ENCODE measurements around the gene GPC3. TPM values are rescaled to one million over a fixed set of nuclear protein-coding genes. Genes with fewer than 3 reads are reported as not detected.
"Not testable (repeated sequence)": the region's sequence is repeated elsewhere in the genome, so short reads cannot be mapped to it uniquely, and the experiment has no call there.

GPC3 gene
- not detected in 2 replicates for total RNA-seq

DNA sequence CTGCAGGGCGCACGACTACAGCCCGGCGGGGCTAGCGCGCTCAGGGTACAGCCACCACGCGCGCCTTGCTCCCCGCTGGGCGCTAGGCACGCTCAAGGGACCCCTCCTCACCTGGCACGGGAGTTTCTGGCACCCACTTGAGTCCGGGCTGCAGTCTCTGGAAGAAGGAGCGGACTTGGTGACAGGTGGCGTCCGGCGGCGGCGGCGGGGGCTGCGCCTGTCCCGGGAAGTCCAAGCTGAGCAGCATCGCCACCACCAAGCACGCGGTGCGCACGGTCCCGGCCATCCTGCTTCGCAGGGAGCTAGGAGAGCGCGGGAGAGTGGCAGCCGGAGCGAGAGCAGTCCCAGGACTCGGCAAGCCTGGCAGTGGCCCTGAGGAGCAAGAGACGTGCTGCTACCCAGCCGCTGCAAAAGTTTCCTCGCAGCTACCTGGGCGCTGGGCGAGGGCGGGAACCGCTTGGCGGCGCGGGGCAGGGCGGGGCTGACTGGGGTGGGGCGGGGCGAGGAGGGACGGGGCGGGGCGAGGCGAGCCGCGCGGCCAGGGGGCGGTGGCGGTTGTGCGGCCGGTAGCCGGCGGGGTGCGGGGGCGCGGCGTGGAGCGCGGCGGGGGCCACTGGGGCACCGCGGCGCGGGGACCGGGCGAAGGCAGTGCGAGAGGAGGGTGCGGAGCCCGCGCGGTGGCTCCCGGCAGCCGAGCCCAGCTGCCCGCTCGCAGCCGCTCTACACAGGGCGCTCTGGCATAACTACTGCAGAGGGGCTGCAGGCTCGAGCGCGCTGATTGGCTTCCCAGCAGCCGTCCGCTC is at the start of gene GPC3:
TSS of gene GPC3 (minus strand) at position 431 of the 803 bp plus-strand sequence.
- DNase-seq (ENCODE audit: low read depth in 2 of 2): peak in 1 of 2 donors; percentile 12

DNA sequence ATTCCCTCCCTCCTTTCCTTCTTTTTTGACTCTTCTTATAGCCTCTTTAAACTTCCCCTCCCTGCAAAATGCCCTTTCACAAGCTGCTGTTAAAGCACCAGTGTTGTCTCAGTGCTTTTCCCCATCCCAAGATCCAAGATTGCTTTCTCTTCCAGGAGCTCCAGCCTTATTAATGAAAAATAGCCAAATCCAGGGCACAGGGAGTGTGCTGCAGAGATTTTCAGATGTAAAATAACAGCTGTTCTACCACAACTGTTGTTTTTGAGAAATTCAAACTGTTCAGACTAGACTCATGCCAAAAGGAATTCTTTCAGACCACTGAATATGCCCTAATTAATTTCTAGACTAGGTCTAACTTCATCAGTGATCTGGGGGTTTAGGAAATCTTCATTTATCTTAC is 47.0 kb upstream of the GPC3 start:
- no peak for DNase-seq (ENCODE audit: low read depth in 2 of 2)

DNA sequence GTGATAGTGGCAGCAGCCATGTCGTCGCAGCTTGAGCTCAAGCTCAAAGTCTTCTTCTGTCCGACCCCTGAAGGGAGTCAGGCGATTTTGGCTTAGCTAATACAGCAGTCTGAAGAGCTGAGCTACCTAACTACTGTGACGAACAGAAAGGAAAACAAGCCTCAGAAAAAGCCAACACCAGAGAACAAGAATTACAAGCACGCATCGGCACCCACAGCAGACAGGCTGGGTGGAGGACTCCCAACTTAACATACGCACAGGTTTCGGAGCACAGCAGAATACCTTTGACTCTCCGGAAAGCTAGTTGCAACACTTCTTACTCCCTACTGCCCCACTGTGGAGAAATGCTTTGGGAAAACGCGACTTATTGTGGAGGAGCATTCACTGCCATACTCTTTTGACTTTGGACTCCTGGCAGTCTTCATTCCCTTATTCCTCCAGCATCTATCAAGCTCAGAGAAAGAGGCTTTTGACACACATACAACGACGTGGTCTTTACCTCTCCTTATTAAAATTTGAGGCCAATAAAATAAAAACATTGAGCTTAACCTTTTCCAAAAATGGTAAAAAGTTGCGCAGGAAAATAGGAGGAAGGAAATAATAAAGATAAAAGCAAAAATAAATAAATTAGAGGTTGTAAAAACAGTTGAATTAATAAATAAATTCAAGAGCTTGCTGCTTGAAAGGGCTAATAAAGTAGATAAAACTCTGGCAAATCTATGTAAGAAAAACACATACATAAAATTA is 41.3 kb upstream of the GPC3 start:
- DNase-seq (ENCODE audit: low read depth in 2 of 2): peak; percentile 2 to 14

DNA sequence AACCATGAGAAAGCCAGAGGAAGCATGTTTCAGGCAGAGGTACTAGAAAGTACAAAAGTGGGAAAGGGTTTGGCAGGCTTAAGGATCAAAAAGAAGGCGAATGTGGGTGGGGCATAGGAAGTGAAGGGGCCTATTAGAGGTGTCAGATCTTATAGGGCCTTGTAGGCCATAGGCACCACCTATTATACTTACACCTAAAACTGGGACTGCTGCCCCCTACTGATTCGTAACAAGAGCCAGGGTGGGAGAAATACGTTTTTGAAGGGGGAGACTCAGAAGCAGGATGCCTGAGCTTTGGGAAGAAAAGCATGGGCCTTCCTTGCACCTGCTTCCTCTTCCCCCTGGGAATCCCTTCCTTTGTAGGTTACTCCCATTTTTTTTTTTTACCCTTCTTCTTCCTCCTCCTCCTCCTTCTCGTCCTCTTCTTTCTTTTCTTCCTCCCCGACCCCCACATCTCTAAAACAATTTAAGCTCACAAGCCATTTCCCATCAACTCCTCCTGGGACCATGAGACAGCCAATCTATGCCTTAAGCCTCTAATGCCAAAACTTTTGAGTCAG is 40.7 kb upstream of the GPC3 start:
- DNase-seq (ENCODE audit: low read depth in 2 of 2): no peak

DNA sequence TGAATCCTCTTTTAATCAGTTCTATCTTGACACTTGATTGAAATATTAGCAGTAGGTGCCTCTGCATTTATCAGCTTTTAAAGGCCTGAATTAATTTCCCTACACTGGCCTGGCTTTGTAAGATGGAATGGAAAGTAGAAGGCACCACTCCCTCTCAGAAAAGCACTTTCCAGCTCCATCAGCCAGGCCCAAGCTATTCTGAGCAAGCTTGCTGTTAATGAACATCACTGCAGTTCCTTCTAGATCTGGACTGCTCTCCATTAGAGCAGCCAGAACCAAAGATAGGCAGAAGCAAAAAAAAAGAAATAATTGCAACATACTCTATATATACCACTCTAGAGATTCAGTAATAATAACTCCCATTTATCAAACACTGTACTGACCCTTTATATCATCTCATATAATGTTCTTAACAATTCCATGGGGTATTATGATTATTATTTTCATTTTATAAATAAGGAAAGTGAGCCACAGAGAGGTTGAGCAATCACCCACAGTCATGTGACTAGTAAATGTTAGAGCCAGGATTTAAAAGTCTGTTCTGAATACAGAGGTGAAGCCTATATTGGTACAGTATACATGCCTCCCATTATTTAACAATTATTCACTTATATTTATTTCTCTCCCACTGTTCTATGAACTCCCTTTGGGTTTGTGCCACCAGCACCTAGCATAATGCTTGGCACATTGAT is 39.4 kb upstream of the GPC3 start:
- no peak for DNase-seq (ENCODE audit: low read depth in 2 of 2)

DNA sequence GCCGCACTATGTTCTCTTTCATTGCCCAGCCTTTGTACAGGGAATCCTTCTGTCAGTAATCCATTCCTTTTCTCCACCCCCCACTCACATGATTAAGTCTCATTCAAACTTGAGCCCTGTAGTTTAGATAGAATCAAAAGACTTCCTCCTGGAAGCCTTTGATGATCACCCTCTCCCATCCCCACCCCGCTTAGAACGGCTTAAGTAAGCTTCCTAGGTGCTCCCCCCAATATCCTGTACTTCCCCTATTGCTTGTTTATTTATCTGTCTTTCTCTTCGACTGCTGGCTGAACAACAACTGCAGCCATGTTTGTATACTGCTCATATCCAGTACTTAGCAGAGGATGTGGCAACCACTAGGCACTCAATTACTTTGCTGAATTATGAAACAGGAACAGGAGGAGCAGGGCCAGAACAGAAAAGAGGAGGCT is 38.5 kb upstream of the GPC3 start:
- no peak for DNase-seq (ENCODE audit: low read depth in 2 of 2)

DNA sequence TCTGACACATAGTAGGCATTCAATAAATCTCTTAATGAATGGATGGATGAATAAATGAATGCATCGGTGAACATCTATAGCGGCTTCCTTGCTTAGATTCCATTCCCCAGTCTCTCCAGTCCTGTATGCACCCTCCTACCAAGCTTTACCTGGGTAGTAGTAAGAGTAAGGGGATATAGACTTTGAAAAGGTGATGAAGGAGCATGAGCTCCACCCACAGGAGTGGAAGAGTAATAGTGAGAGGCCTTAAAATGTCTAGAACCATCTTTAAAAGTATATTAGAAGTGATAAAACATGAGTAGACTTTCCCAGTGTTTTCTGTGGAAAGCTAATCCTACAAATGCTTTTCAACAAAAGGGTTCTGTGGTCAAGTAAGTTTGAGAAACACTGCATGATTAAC is 35.5 kb upstream of the GPC3 start:
- no peak for DNase-seq (ENCODE audit: low read depth in 2 of 2)

DNA sequence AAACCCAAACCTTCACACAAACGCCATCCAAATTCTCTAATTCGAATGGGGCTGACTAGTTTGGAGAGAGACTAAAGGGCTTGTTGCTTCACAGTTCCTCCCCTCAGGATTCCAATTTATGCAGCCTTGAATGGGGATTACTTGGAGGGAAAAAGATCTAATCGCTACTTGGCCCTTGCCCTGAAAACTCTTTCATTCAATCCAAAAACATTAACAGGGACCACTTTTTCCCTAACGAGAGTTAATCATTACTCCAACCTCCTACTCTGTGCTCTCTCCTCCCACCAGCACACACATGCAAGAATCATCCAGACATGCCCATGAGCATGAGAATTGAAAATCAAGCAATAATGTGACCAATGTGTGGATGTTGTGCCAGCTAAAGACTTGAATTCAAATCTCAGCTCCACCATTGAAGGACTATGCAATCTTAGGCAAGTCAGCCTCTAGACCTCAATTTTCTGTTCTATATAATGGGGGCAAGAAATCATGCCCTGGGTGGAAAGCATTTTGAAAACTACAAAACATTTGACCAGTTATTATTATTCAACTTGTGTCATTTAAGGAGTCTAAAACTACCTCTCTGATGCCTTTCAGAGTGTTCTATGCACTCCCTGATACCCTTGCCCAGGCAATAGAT is 34.3 kb upstream of the GPC3 start:
- DNase-seq (ENCODE audit: low read depth in 2 of 2): no peak

DNA sequence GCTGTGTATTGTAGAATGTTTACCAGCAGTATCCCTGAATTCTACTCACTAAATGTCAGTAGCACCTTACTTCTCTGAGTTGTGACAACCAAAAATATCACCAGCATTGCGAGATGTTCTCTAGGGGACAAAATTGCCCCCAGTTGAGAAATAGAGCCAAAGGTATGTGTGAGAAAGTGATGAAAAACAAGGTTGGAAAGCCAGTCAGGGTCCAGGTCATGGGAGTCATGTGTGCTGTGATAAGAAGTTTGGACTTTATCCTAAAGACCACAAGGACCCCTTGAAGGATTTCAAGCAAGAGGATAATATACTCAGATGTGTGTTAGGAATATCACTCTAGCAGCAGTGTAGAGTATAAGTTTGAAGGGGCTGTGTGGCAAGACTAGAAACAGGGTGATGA is 30.9 kb upstream of the GPC3 start:
- DNase-seq (ENCODE audit: low read depth in 2 of 2): not testable (repeated sequence)

DNA sequence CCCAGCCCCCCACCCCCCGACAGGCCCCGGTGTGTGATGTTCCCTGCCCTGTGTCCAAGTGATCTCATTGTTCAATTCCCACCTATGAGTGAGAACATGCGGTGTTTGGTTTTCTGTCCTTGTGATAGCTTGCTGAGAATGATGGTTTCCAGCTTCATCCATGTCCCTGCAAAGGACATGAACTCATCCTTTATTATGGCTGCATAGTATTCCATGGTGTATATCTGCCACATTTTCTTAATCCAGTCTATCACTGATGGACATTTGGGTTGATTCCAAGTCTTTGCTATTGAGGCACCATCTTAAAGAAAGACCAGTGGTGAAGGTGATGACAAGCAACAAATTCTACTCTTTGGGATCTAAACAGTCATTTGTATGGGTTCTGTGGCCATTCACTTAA is 30.1 kb upstream of the GPC3 start:
- not testable (repeated sequence) for DNase-seq (ENCODE audit: low read depth in 2 of 2)

DNA sequence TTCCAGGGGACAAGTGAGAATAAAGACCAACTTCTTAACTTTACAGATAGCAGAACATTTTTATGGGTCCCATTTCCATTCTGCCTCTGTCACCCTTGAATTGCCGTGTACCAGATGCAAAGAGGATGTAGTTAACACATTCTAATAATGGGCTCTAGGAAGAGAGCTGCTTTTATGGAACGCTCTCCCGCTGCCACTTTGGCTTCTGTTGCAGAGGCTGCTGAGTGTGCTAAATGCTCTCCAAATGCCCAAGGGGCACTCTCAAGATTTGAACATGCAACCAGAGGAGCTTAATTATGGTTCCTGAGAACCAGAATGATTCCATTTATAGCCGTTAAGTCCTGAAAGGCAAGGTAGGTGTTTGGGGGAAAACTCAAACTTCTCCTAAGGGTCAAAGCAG is 28.1 kb upstream of the GPC3 start:
- DNase-seq (ENCODE audit: low read depth in 2 of 2): no peak

DNA sequence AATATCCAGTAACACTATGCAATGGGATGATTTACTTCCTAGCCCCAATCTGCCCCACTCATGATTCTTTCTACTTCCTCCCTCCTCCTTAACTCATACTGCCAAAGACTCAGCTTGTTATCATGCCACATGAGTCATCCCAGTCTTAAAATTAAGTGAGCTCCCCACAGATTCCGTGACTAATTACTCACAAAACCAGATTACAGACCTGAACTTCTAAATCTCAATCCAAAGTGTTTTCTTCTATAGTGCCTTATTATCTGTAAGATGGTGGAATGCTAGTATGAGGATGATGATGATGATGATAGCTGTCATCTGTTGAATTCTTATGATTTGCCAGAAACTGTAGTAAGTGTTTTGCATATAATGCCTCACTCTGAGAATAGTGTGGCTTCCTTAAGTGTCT is 27.7 kb upstream of the GPC3 start:
- no peak for DNase-seq (ENCODE audit: low read depth in 2 of 2)

DNA sequence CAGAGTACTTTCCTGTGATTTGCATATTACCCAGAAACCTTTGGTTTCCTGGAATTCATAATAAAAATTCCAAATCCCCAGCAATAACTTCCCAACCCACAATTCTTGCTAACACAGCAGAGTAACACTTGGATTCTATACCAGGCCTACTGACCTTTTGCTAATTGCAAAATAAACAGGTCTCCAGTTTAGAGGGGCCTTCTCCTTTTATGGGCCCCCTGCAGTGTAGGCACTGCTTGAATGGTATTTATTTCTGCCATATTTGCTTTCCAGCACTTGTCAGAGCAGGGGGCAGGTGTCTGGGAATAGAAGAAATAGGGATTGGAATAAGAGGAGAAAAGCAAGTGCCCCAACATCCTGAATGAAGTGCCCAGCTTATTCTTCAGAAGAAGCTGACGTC is 25.3 kb upstream of the GPC3 start:
- DNase-seq (ENCODE audit: low read depth in 2 of 2): peak in 1 of 2 donors; percentile 0

DNA sequence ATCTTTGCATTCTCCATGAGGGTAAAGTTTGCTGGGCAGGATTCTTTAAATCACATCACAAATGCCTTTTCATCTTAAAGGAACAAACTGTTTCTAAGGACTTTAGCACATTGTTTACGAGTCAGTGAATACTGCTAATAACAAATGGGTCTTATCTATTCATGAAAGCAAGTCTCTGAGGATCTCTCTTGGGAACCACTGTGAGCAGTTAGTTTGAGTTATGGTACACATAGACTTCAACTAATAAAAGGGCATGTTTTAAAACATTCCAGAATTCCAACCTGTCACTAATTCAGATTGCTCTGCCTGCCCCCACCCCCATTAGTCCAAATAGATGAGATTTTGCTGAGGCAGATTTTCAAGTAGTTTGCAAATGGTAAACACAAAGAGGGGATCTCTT is 22.3 kb upstream of the GPC3 start:
- DNase-seq (ENCODE audit: low read depth in 2 of 2): no peak

DNA sequence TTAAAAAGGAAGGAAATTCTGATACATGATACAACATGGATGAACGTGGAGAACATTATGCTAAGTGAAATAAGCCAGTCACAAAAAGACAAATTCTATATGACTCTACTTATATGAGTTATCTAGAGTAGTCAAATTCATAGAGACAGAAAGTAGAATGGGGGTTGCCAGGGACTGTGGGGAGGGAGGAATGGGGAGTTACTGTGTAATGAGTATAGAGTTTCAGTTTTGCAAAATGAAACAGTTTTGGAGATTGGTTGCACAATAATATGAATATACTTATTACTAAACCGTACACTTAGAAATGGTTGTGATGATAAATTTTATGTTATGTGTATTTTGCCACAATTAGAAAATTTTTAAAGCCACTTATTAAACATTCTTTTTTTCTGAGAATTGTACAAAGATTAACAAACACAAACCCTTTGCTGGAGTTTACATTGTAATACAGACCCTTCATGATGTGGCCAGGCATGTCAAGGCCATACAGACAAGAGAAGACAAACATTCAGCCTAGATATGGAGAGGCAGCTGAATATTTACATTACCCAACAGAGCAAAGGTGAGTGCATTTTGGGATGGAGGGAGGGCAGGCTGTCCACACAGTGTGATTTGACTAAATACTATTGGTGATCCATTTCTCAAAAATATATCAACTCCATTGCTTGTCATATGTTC is 21.2 kb upstream of the GPC3 start:
- DNase-seq (ENCODE audit: low read depth in 2 of 2): no peak

DNA sequence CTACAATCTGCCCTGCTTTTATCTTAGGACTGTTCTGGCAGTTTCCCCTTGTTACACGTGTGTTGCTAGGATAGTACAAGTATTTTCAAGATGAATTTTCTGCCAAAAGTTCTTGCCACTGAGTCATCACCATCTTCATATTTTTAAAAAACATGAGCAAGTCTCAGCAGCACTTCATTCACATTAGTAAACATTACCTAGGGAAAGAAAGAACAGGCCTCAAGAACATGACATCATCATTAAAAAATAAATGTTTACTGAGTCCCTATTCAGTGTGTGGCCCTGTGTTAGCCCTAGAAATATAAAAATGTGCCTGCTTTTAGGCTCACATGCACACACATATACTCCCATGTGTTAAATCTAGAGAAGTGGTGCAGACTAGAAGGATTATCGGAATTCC is 18.7 kb upstream of the GPC3 start:
- DNase-seq (ENCODE audit: low read depth in 2 of 2): no peak

DNA sequence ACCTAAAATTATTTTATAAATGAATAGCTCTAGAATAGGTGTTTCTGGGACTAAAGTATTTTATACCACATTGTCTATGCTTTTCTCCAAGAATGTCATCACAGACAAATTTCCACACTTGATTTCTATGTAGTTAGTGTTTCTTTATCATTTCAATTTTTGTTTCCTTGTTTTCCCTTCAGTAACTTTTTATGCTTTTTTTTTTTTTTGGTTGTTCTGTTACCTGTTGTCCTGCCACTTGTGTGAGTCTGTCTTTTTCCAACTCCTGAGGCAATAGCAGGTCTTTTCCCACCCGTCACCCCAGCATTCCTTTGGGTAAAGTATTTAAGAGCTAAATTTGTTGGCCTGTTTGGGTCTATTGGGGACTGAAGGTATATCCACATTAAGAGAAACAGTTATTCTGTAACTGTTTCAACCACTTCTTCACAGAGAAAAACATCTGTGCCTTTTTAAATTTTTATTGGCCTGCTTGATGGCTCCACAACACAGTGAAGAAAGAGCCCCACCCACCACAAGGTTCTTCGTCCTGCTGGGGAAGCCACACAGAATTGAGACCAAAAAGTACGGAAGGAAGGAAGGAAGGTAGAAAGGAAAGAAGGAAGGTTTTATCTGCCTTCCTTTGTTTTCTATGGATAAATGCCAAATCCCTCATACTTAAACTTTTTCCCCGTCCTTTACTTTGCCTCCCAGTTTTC is 17.7 kb upstream of the GPC3 start:
- no peak for DNase-seq (ENCODE audit: low read depth in 2 of 2)

DNA sequence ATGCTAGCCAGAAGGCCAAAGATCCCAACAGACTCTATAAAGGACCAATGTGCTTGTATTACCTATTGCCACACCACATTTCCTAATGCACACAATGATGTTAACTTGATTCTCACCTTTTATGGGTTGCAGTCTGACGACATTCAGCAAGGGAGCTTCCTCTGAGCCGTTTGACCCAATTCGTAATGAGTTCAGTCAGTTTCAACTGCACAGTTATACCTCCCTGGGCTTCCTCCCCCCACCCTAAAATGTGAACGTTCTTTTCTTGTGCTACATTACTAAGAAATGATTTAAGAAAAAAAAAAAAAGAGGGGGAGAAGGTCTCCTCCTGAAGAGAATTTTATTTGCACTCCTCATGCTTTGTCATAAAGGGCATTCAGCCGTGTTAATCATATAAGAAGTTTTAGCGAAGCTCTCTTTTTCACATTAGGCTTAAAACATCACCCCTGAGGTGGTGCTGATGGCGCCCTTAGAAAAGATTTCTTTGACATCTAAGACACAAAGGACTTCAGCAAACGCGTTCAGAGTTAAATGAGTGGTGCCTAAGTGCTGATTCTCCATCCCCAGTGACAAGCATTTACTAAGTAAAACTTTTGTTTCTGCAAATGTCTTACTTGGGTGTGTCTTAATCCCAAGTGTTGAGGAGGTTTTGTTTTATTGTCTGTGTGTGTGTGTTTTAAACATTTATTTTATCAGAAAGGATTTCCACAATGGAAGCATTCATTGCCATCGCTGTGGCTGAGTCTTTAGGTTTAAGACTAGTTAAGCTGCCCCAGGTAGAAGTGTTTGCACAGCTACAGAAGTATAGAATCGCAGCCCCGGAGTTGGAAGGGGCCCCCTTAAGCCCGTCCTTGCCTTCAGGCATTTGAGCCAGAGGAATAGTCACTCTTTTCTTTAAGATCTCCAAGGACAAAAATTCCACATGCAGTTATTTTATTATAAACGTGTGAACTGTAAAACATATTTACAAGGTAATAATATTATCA is 15.2 kb upstream of the GPC3 start:
- no peak for DNase-seq (ENCODE audit: low read depth in 2 of 2)

DNA sequence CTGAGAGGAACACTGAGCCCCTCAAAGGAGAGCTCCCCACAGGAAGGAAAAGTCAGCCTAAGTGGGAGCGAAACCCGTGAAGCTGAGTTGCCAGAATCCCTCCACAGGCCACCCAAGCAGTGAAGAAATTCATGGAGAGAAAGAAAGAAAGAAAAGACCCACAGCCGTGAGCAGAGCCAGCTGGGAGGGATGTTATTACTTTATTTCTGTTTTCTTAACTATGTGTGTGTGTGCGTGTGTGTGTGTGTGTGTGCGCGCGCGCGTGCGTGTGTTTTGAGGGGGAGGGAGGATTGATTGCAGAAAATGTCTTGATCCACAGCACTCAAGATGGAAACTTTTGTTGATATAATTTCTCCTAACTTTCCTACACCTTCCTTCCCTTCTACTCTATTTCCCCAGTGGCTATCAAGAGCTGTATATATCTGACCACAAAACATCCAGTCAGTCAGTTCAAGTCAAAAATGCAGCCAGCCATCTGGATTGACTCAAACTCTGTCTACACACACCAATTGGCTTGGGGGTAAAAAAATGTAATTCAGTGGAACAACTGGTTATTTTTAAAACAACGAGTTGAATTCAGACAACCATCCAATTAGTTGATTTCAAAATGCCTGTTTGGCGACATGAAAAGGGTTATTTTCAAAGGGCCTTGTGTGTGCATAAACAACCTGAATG is 13.8 kb upstream of the GPC3 start:
- DNase-seq (ENCODE audit: low read depth in 2 of 2): no peak
